ENCODE results near the gene SLC13A4.

DNA sequence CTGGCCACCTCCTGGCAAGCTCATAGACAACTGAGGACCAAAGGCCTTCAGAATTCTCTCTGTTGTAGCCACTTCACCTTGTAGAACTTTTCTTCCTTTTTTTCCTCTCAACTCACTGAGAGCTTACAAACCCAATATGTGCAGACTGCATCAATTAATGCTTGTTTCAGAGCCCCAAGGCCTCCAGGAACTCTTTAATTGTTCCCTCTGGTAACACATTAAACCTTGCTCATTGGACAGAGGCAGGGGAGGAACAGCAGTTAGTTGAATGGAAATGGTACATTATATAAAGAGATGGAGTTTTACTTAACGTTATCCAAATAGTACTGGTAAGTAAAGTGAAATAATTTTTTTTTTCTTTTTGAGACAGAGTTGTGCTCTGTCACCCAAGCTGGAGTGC lies 40.5 kb downstream of the SLC13A4 start:
- TF ChIP-seq, protein P1, sequence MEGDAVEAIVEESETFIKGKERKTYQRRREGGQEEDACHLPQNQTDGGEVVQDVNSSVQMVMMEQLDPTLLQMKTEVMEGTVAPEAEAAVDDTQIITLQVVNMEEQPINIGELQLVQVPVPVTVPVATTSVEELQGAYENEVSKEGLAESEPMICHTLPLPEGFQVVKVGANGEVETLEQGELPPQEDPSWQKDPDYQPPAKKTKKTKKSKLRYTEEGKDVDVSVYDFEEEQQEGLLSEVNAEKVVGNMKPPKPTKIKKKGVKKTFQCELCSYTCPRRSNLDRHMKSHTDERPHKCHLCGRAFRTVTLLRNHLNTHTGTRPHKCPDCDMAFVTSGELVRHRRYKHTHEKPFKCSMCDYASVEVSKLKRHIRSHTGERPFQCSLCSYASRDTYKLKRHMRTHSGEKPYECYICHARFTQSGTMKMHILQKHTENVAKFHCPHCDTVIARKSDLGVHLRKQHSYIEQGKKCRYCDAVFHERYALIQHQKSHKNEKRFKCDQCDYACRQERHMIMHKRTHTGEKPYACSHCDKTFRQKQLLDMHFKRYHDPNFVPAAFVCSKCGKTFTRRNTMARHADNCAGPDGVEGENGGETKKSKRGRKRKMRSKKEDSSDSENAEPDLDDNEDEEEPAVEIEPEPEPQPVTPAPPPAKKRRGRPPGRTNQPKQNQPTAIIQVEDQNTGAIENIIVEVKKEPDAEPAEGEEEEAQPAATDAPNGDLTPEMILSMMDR (IDR thresholded peaks at IDR 0.05; ENCODE audit: low read depth, low read length, missing input control) = no peak
- TF ChIP-seq NR2F2 (IDR thresholded peaks at IDR 0.05) = no peak
- TF ChIP-seq, protein P2, sequence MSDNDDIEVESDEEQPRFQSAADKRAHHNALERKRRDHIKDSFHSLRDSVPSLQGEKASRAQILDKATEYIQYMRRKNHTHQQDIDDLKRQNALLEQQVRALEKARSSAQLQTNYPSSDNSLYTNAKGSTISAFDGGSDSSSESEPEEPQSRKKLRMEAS (IDR thresholded peaks at IDR 0.05) = no peak
- TF ChIP-seq JUND (IDR thresholded peaks at IDR 0.05) = no peak

Data from liver (tissue), 3 donors.